Measurements from ENCODE around the gene SYT9. TPM values are rescaled to one million over a fixed set of nuclear protein-coding genes. Genes with fewer than 3 reads are reported as not detected.

SYT9 gene
- total and polyA plus RNA-seq, 12 donors = 0.94 to 17.7 (median 5.0) TPM

DNA sequence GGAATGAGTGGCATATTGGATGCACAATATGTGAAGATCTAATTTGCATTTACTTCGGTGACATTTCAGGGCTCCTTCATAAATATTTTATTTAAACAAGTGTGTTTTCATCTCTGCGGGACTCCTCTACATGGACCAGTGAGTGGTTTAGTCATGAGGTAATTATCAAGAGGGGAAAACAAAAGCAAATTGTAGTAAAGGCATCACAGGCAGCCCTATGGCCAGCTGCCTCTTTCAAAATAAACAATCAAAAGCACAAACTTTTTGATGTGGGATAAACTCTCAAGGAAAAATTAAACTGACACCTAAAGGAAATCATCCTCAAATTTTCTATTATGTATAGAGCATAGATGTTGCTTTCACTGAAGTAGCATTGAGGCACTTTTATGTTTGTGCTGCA, 6.0 kb downstream of the SYT9 start:
- DNase-seq = no peak
- Histone ChIP-seq H3K4me3 (no peak overlapping the region), H3K36me3 (replicated peaks in 1 of 2) (no peaks in the 10 kb centered on the region), H3K27me3 (no peaks in the 10 kb centered on the region), H3K27ac (no peak overlapping the region), H3K9me3 (replicated peaks in 1 of 3) (no peaks in the 10 kb centered on the region), H3K4me1 (replicated peaks in 1 of 2) (peaks cover 0 to 3% of the 10 kb centered on the region in 2 donors)
- TF ChIP-seq POLR2A (IDR thresholded peaks at IDR 0.05) = no peak
- no peak for TF ChIP-seq CTCF (IDR thresholded peaks at IDR 0.05)
- intact Hi-C loops (cut with DNase I) = no loop called here
- 84 to 93% (median 87%) methylated on average over 2 of the region's 2 CpGs for WGBS, 4 donors

GRCh38 chr11:7261578-7261977, 9.9 kb downstream of the SYT9 start:
- Histone ChIP-seq H3K4me3 (no peak overlapping the region), H3K27me3 (no peaks in the 10 kb centered on the region), H3K36me3 (replicated peaks in 1 of 2) (no peaks in the 10 kb centered on the region), H3K9me3 (replicated peaks in 1 of 3) (no peaks in the 10 kb centered on the region), H3K4me1 (replicated peaks in 1 of 2) (no peaks in the 10 kb centered on the region), H3K27ac (no peak overlapping the region)
- DNase-seq = no peak
- 83 to 89% (median 87%) methylated on average over 5 of the region's 5 CpGs for WGBS, 4 donors
- TF ChIP-seq POLR2A (IDR thresholded peaks at IDR 0.05) = no peak
- TF ChIP-seq CTCF (IDR thresholded peaks at IDR 0.05) = no peak
- intact Hi-C loops (cut with DNase I) = no loop called here

- no peaks in the 10 kb centered on the region for H3K27me3 ChIP-seq
- intact Hi-C loops (cut with DNase I) = no loop called here
- H3K9me3 ChIP-seq (replicated peaks in 1 of 3) = no peaks in the 10 kb centered on the region
- H3K36me3 ChIP-seq (replicated peaks in 1 of 2) = no peaks in the 10 kb centered on the region
- DNase-seq = no peak
- no peaks in the 10 kb centered on the region for H3K4me1 ChIP-seq (replicated peaks in 1 of 2)
- no peak overlapping the region for H3K27ac ChIP-seq
- WGBS, 4 donors = 30 to 80% (median 42%) methylated on average over 2 of the region's 2 CpGs
- H3K4me3 ChIP-seq = no peak overlapping the region
- TF ChIP-seq CTCF (IDR thresholded peaks at IDR 0.05) (no peak), POLR2A (IDR thresholded peaks at IDR 0.05) (no peak)
These were observed 11.0 kb downstream of the SYT9 start for GRCh38 chr11:7262672-7263071.

- Histone ChIP-seq H3K27ac (no peak overlapping the region), H3K4me1 (replicated peaks in 1 of 2) (no peaks in the 10 kb centered on the region), H3K9me3 (replicated peaks in 1 of 3) (no peaks in the 10 kb centered on the region), H3K27me3 (no peaks in the 10 kb centered on the region), H3K4me3 (no peak overlapping the region), H3K36me3 (replicated peaks in 1 of 2) (no peaks in the 10 kb centered on the region)
- TF ChIP-seq POLR2A (IDR thresholded peaks at IDR 0.05) (no peak), CTCF (IDR thresholded peaks at IDR 0.05) (no peak)
- no peak for DNase-seq
- intact Hi-C loops (cut with DNase I) = no loop called here
These were observed 12.1 kb downstream of the SYT9 start for GRCh38 chr11:7263842-7264241.
